Stimulated activated CD8-positive, alpha-beta memory T cell treated with anti-CD3 and anti-CD28 coated beads, Interleukin-12 subunit alpha, Interleukin-12 subunit beta, amount 100 ng/mL, for 24 hours (primary cell): Measurements from ENCODE around the gene PLEKHS1.

Experiments
- DNase-seq: peaks from one replicate; pipeline ENCODE4 v3.0.0-alpha.2; 2020; ENCODE audit errors: extremely low read depth

PLEKHS1 gene

DNA sequence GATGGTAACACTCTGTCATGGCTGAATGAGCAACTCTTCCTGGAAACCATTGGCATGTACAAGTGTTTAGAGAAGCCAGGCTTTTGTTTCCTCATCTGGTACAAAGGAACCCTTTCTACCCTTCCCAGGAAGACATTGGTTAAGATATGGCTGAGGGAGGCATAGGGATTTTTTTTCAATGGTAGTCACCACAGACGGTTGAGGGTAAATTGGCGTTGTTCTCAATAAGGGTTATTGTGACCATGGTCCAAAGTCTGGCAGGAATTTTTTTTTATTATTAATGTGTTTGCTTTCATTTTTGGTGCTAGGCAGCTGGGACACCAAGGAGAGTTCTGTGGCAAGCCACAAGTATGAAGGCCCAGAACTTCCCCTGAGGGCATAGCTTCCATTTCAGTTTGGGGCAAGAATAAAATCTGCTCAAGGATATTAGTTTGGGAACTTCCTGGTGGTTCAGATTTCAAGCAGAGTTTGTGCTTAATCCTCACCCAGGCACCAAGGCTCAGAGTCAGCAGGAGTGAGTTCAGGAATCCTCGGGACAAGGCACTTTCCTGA is at the start of gene PLEKHS1:
TSS of gene PLEKHS1 (plus strand) at position 502 of the 552 bp plus-strand sequence. CDS start 3,596 bp downstream, outside the sequence.
- no peak for DNase-seq

DNA sequence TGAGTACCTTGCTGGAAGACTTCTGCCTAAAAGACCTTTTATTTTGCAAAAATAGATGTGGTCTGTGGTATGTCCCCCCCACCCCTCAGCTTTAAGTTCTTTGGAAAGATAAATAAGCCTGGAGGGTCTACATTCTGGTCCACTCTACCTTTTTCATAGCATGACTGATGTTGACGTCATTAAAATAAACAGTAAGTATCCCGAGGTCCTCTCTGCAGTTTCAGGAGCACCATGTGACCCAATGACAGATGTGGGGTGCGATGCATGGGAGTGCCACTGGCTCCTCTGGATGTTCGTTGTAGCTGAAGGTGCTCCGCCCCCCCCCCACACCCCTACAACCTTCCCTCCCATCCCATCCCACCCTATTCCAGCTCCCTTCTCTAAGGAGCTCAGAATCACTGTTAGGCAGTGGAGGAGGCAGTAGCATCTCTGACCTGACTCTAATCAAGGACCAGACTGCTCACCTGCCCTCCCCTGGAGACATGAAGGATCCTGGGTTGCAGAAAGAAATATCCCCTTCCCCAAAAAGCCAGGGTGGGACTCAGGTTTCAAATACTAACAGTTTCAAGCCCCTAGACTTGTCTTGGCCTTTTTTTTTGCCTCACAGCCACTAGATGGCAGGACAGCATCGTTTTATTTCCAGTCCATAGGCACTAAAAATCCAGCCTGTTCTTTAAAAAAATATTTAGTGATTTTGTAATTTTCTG is 46.7 kb upstream of the PLEKHS1 start:
- DNase-seq: no peak

DNA sequence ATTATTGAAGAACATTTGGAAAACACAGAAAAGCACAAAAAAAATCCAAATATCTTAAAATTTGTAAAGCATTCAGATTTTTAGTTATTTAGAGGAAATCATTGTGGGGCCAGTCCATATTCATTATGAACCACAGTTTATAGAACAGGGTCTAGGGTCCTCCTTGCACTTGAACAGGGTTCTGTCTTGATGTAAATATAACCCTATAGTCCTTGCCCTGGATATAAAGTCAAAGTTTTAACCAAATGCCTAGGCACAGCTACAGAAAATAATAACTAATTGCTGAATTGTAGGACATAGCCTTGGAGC is 46.2 kb upstream of the PLEKHS1 start:
- no peak for DNase-seq

DNA sequence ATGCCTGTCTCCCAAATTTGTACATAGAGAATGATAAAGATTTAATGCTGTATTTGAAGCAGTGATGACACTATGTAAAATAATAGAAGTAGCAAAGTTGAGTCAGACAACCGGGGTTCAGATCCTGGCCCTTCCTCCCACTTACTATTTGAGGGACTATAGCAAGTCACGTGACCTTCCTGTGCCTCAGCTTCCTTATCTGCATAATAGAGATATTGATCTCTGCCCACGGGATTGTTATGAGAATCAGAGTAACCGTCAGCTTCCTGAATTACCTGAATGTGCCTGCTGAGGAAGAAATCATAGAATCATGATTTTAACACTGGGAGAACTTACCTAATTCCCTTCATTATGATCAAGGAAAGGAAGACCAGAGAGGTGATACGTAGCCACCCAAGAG is 44.9 kb upstream of the PLEKHS1 start:
- DNase-seq: no peak

DNA sequence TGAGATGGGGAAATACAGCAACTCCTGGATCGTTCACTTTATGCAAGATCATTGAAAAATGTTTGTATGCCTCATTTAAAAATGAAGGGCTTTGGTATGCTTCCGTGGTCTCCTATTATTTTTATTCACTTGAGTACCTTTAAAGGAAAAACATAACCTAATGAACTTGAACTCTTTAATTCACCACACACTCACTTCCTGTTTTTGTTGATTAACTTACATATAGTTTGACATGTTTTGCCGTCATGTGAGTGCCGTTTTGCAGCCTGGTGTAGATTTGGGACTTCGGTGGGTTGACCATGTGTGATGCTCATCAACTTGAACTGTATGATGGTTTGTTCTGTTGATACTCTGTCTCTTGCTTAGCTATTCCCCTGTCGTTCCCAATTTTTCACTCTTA is 42.8 kb upstream of the PLEKHS1 start:
- DNase-seq: no peak

DNA sequence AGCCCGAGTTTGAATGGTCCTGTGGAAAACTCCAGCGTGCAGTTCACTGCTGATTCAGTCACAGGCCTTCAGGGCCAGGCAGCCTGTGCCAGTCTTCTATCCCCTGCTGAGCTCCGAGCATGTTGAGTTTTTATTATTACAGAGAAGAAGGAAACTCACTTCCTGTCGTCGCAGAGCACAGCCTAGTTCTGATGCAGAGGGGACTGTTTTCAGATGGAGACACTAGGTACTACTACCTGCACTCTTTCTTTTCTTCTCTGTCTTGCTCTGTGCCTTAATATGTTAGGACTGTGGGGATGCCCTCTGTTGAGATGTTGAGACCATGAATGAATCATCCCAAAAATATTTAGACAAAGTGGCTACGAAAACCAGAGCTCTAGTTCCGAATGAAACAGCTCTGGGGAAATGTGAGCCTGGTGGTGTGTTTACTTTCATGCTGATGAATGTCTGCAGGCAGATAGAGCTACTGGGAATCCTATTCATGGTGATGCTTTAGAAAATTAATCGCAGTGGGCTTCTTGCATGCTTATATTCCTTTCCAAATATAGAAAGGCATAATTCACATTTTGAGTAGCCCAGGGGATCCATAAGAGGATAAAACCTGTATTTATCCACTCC is 42.2 kb upstream of the PLEKHS1 start:
- DNase-seq: no peak

DNA sequence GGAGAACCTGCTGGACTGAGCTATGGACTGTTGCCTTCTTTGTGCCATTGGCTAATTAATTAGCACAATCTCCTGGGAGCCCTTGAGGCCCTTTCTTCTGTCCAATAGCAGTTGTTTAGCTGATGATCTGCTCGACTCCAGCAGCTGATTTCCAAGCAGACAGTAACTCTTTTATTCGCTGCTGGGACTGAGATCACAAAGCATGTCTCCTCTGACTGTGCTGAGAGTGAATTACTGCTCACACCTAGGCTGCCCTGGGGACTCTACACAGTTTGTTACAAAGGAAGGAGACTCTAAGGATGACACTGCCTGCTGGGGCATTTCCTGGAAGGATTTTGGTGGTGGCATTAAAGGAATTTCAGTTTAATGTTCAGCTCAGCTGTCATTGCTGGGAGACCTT is 40.3 kb upstream of the PLEKHS1 start:
- no peak for DNase-seq

DNA sequence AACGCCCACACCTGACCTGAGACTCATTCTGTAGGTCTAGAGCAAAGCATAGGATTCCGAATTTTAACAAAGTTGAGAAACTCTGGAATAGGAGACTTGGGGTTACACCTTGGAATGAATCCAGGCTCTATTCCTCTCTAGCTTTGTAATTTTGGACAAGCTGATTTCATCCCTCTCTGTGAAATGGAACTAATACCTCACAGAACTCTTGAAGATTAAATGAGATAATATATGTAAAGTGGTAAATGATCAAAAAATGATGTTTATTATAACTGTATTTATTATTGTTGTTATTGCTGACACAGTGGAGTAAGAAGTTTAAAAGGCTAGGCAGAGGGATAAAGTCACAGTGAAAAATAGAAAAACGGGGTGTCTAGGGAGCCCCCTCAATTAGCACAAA is 39.5 kb upstream of the PLEKHS1 start:
- no peak for DNase-seq

DNA sequence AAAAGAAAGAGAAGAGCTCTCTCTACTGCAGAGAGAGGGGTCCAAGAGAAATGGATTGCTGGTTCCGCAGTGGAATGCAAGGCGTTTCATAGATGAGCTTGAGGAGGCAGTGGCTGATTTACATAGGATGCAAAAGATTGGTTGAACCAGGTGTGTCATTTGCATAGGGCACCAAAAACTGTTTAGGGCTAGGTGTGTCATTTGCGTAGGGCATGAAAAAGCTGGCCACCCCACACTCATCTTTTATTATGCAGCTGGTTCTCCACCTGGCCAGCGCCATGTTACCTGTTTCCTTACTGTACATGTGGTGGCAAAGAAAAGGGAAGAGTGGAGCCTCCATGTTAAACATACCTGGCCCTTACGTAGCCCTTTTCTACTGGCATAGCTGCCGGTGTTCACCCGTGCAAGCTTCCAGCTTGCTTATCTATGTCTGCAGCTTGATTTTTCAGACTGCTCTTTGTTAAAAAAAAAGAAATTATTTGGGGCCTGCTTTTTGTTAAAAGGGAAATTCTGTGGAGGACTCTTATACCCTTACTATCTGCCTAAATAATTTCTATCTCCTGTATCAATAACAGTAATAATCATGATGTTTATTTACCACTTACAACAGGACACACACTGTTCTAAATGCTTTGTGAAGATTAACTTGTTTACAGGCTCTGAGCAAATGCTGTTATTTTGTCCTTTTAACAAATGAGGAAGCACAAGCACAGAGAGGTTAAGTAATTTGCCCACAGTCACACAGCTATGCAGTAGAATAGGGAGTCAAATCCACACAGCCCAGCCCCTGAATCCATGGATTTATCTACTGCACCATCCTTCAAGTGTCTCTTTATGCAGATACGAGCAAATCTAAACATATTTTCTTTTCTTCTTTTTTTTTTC is 38.5 kb upstream of the PLEKHS1 start:
- no peak for DNase-seq

DNA sequence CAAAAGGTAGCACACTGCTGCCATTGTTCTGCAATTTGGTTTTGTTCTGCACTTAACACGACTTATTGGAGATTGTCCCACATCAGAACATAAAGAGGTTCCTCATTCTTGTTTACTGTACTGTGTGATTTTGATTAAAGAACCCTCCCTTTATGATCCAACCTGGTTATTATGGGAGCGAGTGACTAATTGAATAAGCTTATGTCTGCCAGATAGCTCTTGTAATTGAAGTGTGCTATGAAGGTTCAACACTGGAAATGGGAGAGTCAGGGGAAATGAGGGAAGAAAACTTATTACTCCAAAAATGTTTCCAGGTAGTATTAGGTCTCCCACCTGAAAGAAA is 37.9 kb upstream of the PLEKHS1 start:
- no peak for DNase-seq

DNA sequence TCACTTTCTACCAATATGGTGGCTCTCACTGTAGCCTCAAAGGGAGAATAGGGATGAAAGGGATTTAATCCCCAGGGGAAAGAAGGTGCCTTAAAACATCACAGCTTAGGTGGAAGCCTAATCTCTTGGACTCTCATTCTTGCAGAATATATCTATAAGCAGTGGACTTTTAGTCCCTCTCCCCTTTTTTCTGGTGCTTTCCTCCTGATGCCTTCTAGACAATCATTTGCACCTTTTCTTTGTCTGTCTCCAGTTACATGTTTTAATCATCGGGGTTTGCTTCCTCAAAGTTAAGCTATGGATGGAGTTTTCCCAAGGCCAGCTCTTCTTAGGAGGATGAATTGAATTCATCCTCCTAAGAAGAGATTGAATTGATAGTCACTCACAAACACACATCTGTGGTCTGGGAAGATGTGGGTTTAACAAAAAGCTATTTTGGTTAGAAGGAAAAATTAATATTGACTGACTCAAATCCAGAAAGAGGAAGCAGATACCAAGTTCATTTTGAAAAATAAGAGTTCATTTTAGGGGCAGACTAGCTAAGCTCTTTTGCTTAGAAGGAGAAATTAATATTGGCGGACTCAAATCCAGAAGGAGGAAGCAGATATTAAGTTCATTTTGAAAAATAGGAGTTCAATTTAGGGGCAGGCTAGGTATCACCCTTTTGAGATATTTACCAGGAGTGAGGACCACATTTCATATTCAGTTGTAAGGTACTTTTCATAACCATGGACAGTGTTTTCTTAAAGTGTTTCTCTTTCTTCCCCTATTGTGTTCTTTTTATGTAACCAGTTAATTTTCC is 35.2 kb upstream of the PLEKHS1 start:
- no peak for DNase-seq

DNA sequence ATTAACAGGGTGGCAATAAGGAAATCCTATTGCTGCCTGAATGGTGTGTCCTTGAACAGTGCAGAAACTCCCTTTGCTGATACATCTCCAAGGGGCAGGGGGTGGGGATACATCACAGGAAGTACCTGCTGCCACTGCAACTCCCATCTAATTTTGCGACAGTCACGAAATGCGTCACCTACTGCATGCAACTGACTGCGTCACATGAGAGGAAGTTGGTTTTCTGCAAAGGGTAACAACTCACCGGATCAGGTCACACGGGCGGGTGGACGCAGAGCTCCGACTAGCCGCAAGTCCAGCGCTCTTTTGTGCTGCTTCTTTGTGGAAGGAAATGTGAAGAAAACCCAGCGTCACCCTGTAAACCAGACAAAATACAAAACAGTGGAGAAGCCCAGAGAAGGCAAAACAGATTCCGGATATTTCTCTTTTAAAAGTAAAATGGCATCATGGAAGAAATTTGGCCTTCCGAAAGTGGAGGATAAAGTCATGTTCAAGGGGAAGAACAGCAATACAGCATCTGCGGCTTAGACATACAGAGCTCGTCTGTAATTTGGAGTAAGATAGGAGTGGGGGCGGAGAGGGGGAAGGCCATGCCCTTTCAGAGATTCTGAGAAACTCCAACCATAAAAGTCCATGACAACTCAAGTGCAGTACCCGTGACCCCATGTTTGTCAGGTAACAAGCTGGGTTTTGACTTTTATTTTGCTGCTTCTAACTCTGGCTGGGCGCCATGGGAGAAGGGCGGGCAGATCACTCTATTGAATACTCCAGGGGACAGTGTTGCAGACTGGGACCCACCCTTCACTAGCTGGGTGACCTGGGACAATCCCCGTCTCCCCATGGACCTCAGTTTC is 32.3 kb upstream of the PLEKHS1 start:
- DNase-seq: no peak

DNA sequence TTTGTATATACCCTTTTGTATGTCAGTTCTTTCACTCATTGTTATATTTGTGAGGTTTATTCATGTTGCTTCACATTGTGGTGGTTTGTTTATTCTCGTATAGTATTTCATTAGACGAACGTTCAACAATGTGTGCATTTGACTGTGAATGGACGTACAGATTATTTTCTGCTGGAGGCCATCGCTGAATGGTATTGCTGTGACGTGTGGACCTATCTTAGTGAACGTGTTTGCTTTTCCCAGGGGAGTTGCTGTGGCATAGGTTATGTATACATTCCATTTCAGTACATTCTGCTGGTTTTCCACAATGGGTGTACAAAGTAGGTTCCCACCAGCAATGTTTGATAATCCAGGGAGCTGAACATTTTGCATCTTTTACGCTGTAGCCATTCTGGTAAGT is 31.1 kb upstream of the PLEKHS1 start:
- DNase-seq: no peak

DNA sequence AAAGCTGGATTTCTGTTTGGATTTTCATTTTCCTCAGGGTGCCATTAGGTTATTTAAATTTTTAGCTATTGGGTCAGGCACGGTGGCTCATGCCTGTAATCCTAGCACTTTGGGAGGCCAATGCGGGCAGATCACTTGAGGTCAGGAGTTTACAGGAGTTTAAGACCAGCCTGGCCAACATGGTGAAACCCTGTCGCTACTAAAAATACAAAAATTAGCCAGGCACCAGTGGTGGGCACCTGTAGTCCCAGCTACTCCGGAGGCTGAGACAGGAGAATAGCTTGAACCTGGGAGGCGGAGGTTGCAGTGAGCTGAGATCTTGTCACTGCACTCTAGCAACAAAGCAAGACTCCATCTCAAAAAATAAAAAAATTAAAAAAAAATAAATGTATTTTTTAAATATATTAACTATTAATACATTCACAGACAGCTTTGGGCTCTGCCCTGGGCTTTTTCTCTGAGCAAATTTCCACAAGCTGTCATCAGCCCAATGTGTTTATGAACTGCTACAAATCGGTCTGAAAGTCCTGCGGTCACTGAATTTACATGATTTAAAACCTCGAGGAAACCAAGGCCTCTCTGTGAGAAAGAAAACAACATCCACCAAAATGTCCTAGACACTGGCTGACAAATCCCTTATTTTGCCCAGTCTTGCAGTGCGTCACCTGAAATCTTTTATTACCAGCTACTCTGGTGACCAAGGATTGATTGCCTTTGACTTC is 19.2 kb upstream of the PLEKHS1 start:
- no peak for DNase-seq

DNA sequence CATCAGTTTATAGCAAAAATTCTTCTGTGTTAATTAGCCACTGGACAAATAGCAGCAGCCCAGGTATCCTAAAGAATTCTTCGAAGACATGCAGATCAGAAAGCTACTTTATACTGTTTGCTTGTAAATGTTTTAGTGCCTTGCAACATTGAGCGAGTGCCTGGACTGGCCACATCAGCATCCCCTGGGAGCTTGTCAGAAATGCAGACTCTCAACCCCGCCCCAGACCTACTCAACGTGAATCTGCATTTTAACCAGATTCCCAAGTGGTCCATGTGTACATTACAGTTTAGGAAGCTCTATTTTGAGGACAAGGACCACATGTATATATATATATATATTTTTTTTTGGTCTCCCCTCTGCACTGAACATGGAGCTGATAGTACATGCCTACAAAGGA is 18.5 kb upstream of the PLEKHS1 start:
- no peak for DNase-seq

DNA sequence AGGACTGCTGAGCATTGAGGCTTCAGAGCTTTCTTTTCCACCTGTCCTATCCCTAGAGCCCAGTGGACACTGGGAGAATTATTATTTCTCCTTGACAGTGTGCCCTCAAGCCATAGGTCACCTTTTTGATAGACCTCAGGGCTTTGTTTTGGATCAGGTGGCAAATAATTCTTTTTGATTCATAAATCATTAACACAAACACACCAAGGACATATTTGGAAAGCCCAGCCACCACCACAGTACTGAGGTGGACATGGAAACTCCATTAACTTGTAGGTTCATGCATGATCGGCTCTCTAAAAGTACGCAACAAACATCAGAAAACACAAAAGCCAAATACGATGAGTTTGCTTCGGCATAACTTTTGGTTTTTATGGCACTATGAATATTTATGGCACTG is 17.8 kb upstream of the PLEKHS1 start:
- no peak for DNase-seq

DNA sequence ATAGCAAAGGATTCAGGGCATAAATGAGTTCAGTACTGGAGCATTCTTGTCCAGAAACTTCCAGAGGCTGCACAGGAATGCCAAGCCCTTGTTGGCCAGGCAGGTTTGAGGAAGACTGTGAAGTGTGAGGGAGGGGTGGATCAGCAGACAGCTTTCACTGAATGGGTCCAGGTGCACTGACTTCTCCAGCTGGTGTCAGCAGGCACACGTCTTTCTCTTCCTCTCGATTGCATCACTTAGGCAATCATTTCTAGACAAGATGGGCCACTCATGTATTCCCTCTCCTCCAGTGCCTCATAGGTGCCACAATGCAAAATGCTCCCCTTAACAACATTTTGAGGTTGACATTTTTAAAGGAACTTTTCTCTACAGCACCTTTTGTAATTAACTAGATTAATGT is 15.6 kb upstream of the PLEKHS1 start:
- DNase-seq: no peak

DNA sequence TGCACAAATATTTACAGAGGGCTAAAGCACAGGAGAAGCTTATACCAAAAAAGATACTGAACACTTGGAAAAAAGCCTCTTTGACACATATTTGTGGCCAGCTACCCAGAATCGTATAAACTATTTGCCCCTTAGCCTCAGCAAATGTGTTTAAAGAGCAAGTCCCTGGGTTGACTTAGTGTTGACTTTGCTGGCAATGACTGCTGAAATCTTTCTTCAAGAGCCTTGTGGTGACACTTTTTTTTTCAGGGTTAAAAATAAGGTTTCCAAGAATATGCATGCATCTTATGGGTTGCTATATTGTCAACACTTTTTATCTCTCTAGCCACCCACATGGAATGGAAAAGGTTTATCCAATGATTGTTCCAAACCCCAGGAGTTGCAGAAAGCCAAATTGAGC is 14.9 kb upstream of the PLEKHS1 start:
- DNase-seq: no peak

DNA sequence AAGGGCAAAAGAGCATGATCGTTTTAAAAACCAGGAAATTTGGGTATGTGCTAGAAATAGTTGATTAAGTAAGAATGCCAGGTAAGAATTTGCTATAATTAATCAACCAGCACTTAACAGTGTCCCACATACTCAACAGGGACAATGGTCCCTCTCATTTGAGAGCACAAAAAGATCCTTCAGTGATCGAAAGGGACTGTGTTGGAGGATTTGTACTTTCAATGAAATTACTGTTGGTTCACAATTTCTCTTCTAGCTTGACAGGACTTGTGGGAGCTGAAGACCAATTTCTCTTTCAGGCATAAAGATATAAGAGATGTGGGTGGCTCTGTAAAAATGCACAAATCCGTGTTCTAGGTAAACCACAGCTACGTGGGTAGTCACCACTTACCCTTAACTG is 12.5 kb upstream of the PLEKHS1 start:
- DNase-seq: no peak

DNA sequence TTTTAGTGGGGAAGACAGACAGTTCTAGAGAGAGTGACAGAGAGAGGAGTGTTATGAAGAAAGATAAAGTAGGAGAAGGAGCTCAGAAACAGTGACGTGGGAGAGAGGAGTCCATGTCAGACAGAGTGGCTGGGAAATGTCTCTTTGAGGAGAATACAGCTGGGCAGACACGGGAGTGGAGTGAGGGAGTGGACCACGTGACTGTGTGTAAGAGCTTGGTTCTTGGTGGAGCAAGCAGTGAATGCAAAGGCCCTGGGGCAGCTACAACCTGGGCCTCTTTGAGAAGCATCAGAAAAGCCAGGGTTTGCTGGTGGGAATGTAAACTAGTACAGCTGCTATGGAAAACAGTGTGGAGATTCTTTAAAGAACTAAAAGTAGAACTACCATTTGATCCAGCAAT is 11.9 kb upstream of the PLEKHS1 start:
- DNase-seq: no peak
